CD14-positive monocyte (primary cell): ENCODE measurements around the gene CDH4. TPM values are rescaled to one million over a fixed set of nuclear protein-coding genes. Genes with fewer than 3 reads are reported as not detected.

Source experiments
- DNase-seq, 3 donors: peaks; one replicate each; pipeline ENCODE4 v3.0.0-alpha.2; 2011 to 2022
- H2AFZ ChIP-seq: 2 replicates; pipeline ENCODE4 v1.6.0; 2012; ENCODE audit warnings: mild to moderate bottlenecking, low read depth, low read length, inconsistent platforms; ENCODE audit not compliant: insufficient read depth, poor library complexity, severe bottlenecking
- H3K27ac ChIP-seq, 2 donors: 1 replicate in 1 of 2; 2 replicates in 1 of 2; pipeline ENCODE4 v1.5.1; 2012 to 2013; ENCODE audit warnings: low read length in 2 of 2, control low read depth in 1 of 2, inconsistent platforms in 1 of 2, low read depth in 1 of 2, mild to moderate bottlenecking in 1 of 2
- H3K27me3 ChIP-seq, 2 donors: one replicate each; pipeline versions ENCODE4 v1.6.0 to v1.6.1; 2011 to 2013; ENCODE audit warnings: low read length in 2 of 2; ENCODE audit not compliant: control insufficient read depth in 2 of 2, insufficient read depth in 2 of 2
- H3K36me3 ChIP-seq, 2 donors: replicated peaks in 1 of 2; 1 replicate in 1 of 2; 2 replicates in 1 of 2; pipeline versions ENCODE4 v1.5.1 to v1.6.1; 2012 to 2013; ENCODE audit warnings: low read length in 2 of 2, control low read depth in 1 of 2, inconsistent platforms in 1 of 2, mild to moderate bottlenecking in 1 of 2; ENCODE audit not compliant: insufficient read depth in 2 of 2, control insufficient read depth in 1 of 2
- H3K4me1 ChIP-seq, 2 donors: 1 replicate in 1 of 2; 2 replicates in 1 of 2; pipeline versions ENCODE4 v1.5.1 to v1.6.1; 2012 to 2013; ENCODE audit warnings: low read length in 2 of 2, control low read depth in 1 of 2, inconsistent platforms in 1 of 2, mild to moderate bottlenecking in 1 of 2, moderate library complexity in 1 of 2; ENCODE audit not compliant: insufficient read depth in 2 of 2, control insufficient read depth in 1 of 2
- H3K4me2 ChIP-seq: replicated peaks from 2 replicates; pipeline ENCODE3; 2012; ENCODE audit warnings: low read length, moderate library complexity, mild to moderate bottlenecking; ENCODE audit not compliant: poor library complexity, severe bottlenecking; ENCODE audit errors: extremely low read depth
- H3K4me3 ChIP-seq, 3 experiments: fragments of 200-600 bp in 1 of 3; sonication (generic) in 1 of 3; replicated peaks in 1 of 3; 1 replicate in 2 of 3; 2 replicates in 1 of 3; pipeline ENCODE4 v1.5.1; 2011 to 2013; ENCODE audit warnings: low read length in 3 of 3, mild to moderate bottlenecking in 3 of 3, control low read depth in 2 of 3, low read depth in 2 of 3, inconsistent platforms in 1 of 3, moderate library complexity in 1 of 3
- H3K79me2 ChIP-seq: 2 replicates; pipeline ENCODE4 v1.6.0; 2012; ENCODE audit warnings: mild to moderate bottlenecking, control low read depth, inconsistent platforms, low read length, moderate library complexity; ENCODE audit not compliant: insufficient read depth
- H3K9ac ChIP-seq: 2 replicates; pipeline ENCODE4 v1.6.0; 2017; ENCODE audit warnings: low read length, mild to moderate bottlenecking; ENCODE audit not compliant: insufficient read depth, poor library complexity, severe bottlenecking
- H3K9me3 ChIP-seq, 2 donors: replicated peaks in 1 of 2; 1 replicate in 1 of 2; 2 replicates in 1 of 2; pipeline versions ENCODE4 v1.5.1 to v1.6.1; 2012 to 2013; ENCODE audit warnings: low read length in 2 of 2, control low read depth in 1 of 2; ENCODE audit not compliant: control insufficient read depth in 1 of 2, insufficient read depth in 1 of 2
- H4K20me1 ChIP-seq: 2 replicates; pipeline ENCODE4 v1.6.0; 2012; ENCODE audit warnings: mild to moderate bottlenecking, low read length, control low read depth, moderate library complexity; ENCODE audit not compliant: insufficient read depth
- H3K27ac Mint-ChIP-seq, 7 donors: one replicate each; pipeline ENCODE4 v1.8.0; 2020; ENCODE audit warnings: mild to moderate bottlenecking in 7 of 7, mixed read lengths in 7 of 7, moderate library complexity in 6 of 7, inconsistent platforms in 2 of 7
- H3K27me3 Mint-ChIP-seq, 3 donors: one replicate each; pipeline ENCODE4 v1.8.0; 2021 to 2022; ENCODE audit warnings: low read depth in 3 of 3, mild to moderate bottlenecking in 3 of 3, mixed read lengths in 3 of 3, moderate library complexity in 3 of 3, inconsistent platforms in 1 of 3
- H3K36me3 Mint-ChIP-seq, 2 donors: one replicate each; pipeline ENCODE4 v1.8.0; 2020; ENCODE audit warnings: mixed read lengths in 2 of 2, inconsistent platforms in 1 of 2, mild to moderate bottlenecking in 1 of 2
- H3K4me1 Mint-ChIP-seq: one replicate; pipeline ENCODE4 v1.8.0; 2020; ENCODE audit warnings: mild to moderate bottlenecking, mixed read lengths
- H3K4me3 Mint-ChIP-seq, 2 donors: one replicate each; pipeline ENCODE4 v1.8.0; 2020; ENCODE audit warnings: mild to moderate bottlenecking in 2 of 2, mixed read lengths in 2 of 2, moderate library complexity in 1 of 2
- H3K9me3 Mint-ChIP-seq, 7 donors: one replicate each; pipeline ENCODE4 v1.8.0; 2020 to 2022; ENCODE audit warnings: mixed read lengths in 7 of 7, mild to moderate bottlenecking in 6 of 7, moderate library complexity in 6 of 7, inconsistent platforms in 2 of 7
- WGBS: methylation state at CpG from one replicate; pipeline ENCODE4 v1.1.5; 2013; ENCODE audit warnings: missing lambda C conversion rate; ENCODE audit not compliant: insufficient coverage; 5-methylcytosine and 5-hydroxymethylcytosine counted together
- intact Hi-C, 2 donors: fragments of 100-400 bp; cut with micrococcal nuclease; formaldehyde crosslinking; loops; one replicate each; pipeline versions ENCODE4 v1.15.0 to v1.15.1; 2023
- polyA plus RNA-seq, 3 donors: library from polyadenylated mRNA; depleted of rRNA in 1 of 3; unstranded in 2 of 3; stranded (reverse) in 1 of 3; fragments of 300-500 nt in 2 of 3; fragments of >200 nt in 1 of 3; fragmentation: Illumina TruSeq in 2 of 3; gene quantifications; 1 replicate in 2 of 3; 2 replicates in 1 of 3; pipeline ENCODE4 v1.2.3, GENCODE V29; 2012 to 2021
- TF ChIP-seq, protein P1 (sequence below): fragments of 200-600 bp; IDR thresholded peaks from one replicate; pipeline ENCODE4 v1.8.0; 2022; ENCODE audit warnings: antibody characterized with exemption, mild to moderate bottlenecking

The CDH4 gene
- polyA plus RNA-seq, 3 donors = not detected

DNA sequence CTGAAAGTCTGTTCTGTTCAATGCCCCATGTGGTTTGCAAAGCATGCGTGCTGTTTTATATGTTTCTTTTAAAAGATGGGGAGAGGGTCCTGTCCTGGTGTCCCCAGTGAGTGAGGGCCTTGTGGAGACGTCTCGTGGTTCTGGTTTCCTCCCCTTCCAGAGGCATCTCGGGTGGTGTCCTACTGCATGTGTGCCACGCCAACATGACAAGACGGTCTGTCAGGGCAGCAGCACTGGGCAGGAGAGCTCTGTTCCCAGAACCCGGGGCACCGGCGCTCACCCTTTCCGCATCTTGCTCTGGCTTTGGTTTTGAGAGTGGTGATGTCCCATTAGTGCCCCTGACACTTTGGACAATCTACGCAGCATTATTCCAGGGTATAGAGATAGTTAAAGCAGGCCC lies 275.6 kb downstream of the CDH4 start:
- no peak overlapping the region for H2AFZ ChIP-seq
- H3K27me3 Mint-ChIP-seq = peaks cover 3 to 6% (median 4%) of the 10 kb centered on the region in 3 donors
- no peak overlapping the region for H3K4me3 Mint-ChIP-seq
- no peaks in the 10 kb centered on the region for H3K79me2 ChIP-seq
- H3K4me1 Mint-ChIP-seq = no peaks in the 10 kb centered on the region
- intact Hi-C loops = no loop called here
- H4K20me1 ChIP-seq = no peaks in the 10 kb centered on the region
- H3K4me3 ChIP-seq = no peak overlapping the region
- H3K36me3 Mint-ChIP-seq = no peaks in the 10 kb centered on the region
- no peaks in the 10 kb centered on the region for H3K27me3 ChIP-seq
- no peak overlapping the region for H3K27ac ChIP-seq
- no peaks in the 10 kb centered on the region for H3K36me3 ChIP-seq
- H3K9ac ChIP-seq = no peak overlapping the region
- TF ChIP-seq, protein P1, sequence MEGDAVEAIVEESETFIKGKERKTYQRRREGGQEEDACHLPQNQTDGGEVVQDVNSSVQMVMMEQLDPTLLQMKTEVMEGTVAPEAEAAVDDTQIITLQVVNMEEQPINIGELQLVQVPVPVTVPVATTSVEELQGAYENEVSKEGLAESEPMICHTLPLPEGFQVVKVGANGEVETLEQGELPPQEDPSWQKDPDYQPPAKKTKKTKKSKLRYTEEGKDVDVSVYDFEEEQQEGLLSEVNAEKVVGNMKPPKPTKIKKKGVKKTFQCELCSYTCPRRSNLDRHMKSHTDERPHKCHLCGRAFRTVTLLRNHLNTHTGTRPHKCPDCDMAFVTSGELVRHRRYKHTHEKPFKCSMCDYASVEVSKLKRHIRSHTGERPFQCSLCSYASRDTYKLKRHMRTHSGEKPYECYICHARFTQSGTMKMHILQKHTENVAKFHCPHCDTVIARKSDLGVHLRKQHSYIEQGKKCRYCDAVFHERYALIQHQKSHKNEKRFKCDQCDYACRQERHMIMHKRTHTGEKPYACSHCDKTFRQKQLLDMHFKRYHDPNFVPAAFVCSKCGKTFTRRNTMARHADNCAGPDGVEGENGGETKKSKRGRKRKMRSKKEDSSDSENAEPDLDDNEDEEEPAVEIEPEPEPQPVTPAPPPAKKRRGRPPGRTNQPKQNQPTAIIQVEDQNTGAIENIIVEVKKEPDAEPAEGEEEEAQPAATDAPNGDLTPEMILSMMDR = no peak
- peaks cover 6 to 80% of the 10 kb centered on the region in 2 donors for H3K9me3 ChIP-seq
- H3K27ac Mint-ChIP-seq = no peak overlapping the region
- no peak for DNase-seq
- no peak overlapping the region for H3K4me2 ChIP-seq
- peaks cover 0 to 66% (median 29%) of the 10 kb centered on the region in 7 donors for H3K9me3 Mint-ChIP-seq
- 96% methylated on average over 10 of the region's 11 CpGs for WGBS
- no peaks in the 10 kb centered on the region for H3K4me1 ChIP-seq

DNA sequence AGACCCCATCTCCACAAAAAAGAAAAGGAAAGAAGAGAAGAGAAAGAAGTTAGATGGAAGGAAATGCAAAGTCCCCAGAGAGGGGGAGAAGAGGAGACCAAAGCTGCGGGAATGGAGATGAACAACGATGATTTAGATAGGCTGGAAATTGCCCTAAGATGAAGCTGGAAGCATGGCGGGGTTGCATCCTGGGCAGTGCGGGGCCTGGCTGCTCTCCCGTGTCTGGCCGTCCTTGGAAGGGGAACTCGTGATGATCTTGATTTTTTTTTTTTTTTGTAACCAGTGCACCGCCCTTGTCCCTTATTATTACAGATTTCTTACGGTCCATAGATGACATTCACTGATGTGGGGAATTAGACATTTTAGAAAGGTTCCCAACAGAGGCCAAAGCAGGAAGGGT lies 276.5 kb downstream of the CDH4 start:
- Histone ChIP-seq H3K36me3 (no peaks in the 10 kb centered on the region), H3K4me1 (no peaks in the 10 kb centered on the region), H3K27ac (no peak overlapping the region), H3K9me3 (peaks cover 6 to 80% of the 10 kb centered on the region in 2 donors), H3K27me3 (no peaks in the 10 kb centered on the region), H3K79me2 (no peaks in the 10 kb centered on the region), H2AFZ (no peak overlapping the region), H3K4me2 (no peak overlapping the region), H3K4me3 (no peak overlapping the region), H3K9ac (no peak overlapping the region), H4K20me1 (no peaks in the 10 kb centered on the region)
- Mint-ChIP-seq H3K9me3 (peaks cover 0 to 66% (median 31%) of the 10 kb centered on the region in 7 donors), H3K36me3 (no peaks in the 10 kb centered on the region), H3K4me3 (no peak overlapping the region), H3K4me1 (no peaks in the 10 kb centered on the region), H3K27ac (no peak overlapping the region), H3K27me3 (peaks cover 3 to 6% (median 4%) of the 10 kb centered on the region in 3 donors)
- DNase-seq = no peak
- TF ChIP-seq, protein P1 = no peak
- WGBS = 92% methylated on average over 3 of the region's 9 CpGs
- intact Hi-C loops = no loop called here
